ENCODE data around the gene LILRA5. TPM values are rescaled to one million over a fixed set of nuclear protein-coding genes. Genes with fewer than 3 reads are reported as not detected.
"Not testable (repeated sequence)": the region's sequence is repeated elsewhere in the genome, so short reads cannot be mapped to it uniquely, and the experiment has no call there.

The LILRA5 gene
- total and polyA plus RNA-seq, 2 of the 4 experiments (the other 2 are of a cell fraction) = not detected

- H3K9me1 ChIP-seq (ENCODE audit: insufficient read depth, low read length) = no peaks in the 10 kb centered on the region
- dilution Hi-C loops (cut with HindIII; ENCODE audit: low sequenced_read_pairs, unreplicated experiment) (no loop called here), in situ Hi-C loops (cut with MboI; ENCODE audit: low sequenced_read_pairs) (no loop called here), intact Hi-C loops (cut with micrococcal nuclease) (no loop called here)
- H3K9me3 ChIP-seq (ENCODE audit: control insufficient read depth, insufficient read depth, low read length) = no peaks in the 10 kb centered on the region
- no peak overlapping the region for H4K5ac ChIP-seq (ENCODE audit: low read depth, low read length)
- no peak overlapping the region for H3K14ac ChIP-seq (replicated peaks; ENCODE audit: low read depth, low read length)
- H4K8ac ChIP-seq (ENCODE audit: low read depth in 2 of 2, low read length in 2 of 2) = no peak overlapping the region
- H3K27me3 ChIP-seq (ENCODE audit: control insufficient read depth, insufficient read depth, low read length) = no peaks in the 10 kb centered on the region; the same call in 1 of the 2 replicates
- no peak overlapping the region for H3K18ac ChIP-seq (ENCODE audit: low read depth, low read length)
- H3K23ac ChIP-seq (ENCODE audit: low read depth, low read length) = no peak overlapping the region
- no peaks in the 10 kb centered on the region for H3K36me3 ChIP-seq (ENCODE audit: control insufficient read depth, insufficient read depth, low read length)
- ChIA-PET CTCF (no interaction called here), POLR2A (ENCODE audit: unreplicated experiment) (no interaction called here)
- no peak for DNase-seq
- no peak overlapping the region for H3K4me3 ChIP-seq (ENCODE audit: insufficient read depth, low read depth, low read length)
- H2BK5ac ChIP-seq (ENCODE audit: low read depth, low read length, poor library complexity, severe bottlenecking) = no peak overlapping the region
- H3K27ac ChIP-seq (ENCODE audit: insufficient read depth, low read length) = no peak overlapping the region
- H4K20me1 ChIP-seq (ENCODE audit: insufficient read depth, low read length) = no peaks in the 10 kb centered on the region
- no TSS peak for BruUV-seq (replicated peaks)
- H3K4me2 ChIP-seq (ENCODE audit: low read depth, low read length) = no peak overlapping the region
- H3K56ac ChIP-seq (ENCODE audit: extremely low read depth, insufficient read depth, low read length) = no peak overlapping the region
- no peak overlapping the region for H2BK15ac ChIP-seq (ENCODE audit: low read depth, low read length)
- no CpG with 5 or more reads among the region's 3 CpGs for WGBS, 2 experiments (ENCODE audit: extremely low coverage in 2 of 2, insufficient read length in 1 of 2)
- H3K4ac ChIP-seq (ENCODE audit: low read depth, low read length) = no peak overlapping the region
- no peak overlapping the region for H2AK9ac ChIP-seq (replicated peaks; ENCODE audit: low read depth, low read length, poor library complexity)
- H4K91ac ChIP-seq (ENCODE audit: insufficient read depth, low read depth, low read length) = no peak overlapping the region
- H3K9ac ChIP-seq (ENCODE audit: low read depth, low read length) = no peak overlapping the region
- H2AK5ac ChIP-seq (ENCODE audit: low read depth, low read length) = no peak overlapping the region
- ATAC-seq (ENCODE audit: low read depth) = no peak
- H2BK20ac ChIP-seq (ENCODE audit: low read depth, low read length) = no peak overlapping the region
- no peaks in the 10 kb centered on the region for H3K79me1 ChIP-seq (ENCODE audit: low read depth in 1 of 2, low read length in 2 of 2)
- H3K4me1 ChIP-seq (ENCODE audit: control insufficient read depth, insufficient read depth, low read length) = no peaks in the 10 kb centered on the region
- TF ChIP-seq MAFK (IDR thresholded peaks at IDR 0.05; ENCODE audit: low read depth, low read length) (no peak), FOS (IDR thresholded peaks at IDR 0.05; ENCODE audit: low read depth, low read length) (no peak), NFE2L2 (IDR thresholded peaks at IDR 0.05; ENCODE audit: low read depth, low read length) (no peak), MXI1 (IDR thresholded peaks at IDR 0.05; ENCODE audit: borderline replicate concordance, low read depth, low read length) (no peak), CEBPB (IDR thresholded peaks at IDR 0.05; ENCODE audit: low read depth, low read length) (no peak), RAD21 (IDR thresholded peaks at IDR 0.05; ENCODE audit: low read length) (no peak)
- H2BK120ac ChIP-seq (ENCODE audit: low read depth, low read length) = no peak overlapping the region
- no peak overlapping the region for H2AFZ ChIP-seq (replicated peaks; ENCODE audit: low read length, poor library complexity)
Observed at GRCh38 chr19:54273821-54274220, 39.1 kb downstream of the LILRA5 start.

- H3K14ac ChIP-seq (replicated peaks; ENCODE audit: low read depth, low read length); in situ Hi-C loops (cut with MboI; ENCODE audit: low sequenced_read_pairs); H3K4me2 ChIP-seq (ENCODE audit: low read depth, low read length); dilution Hi-C loops (cut with HindIII; ENCODE audit: low sequenced_read_pairs, unreplicated experiment); H2BK120ac ChIP-seq (ENCODE audit: low read depth, low read length); CTCF ChIA-PET; H2BK15ac ChIP-seq (ENCODE audit: low read depth, low read length); H3K4me1 ChIP-seq (ENCODE audit: control insufficient read depth, insufficient read depth, low read length); POLR2A ChIA-PET (ENCODE audit: unreplicated experiment); H3K9me1 ChIP-seq (ENCODE audit: insufficient read depth, low read length); H2AK5ac ChIP-seq (ENCODE audit: low read depth, low read length); H4K5ac ChIP-seq (ENCODE audit: low read depth, low read length); H3K27ac ChIP-seq (ENCODE audit: insufficient read depth, low read length); intact Hi-C loops (cut with micrococcal nuclease); H2BK20ac ChIP-seq (ENCODE audit: low read depth, low read length); H3K18ac ChIP-seq (ENCODE audit: low read depth, low read length); H2AK9ac ChIP-seq (replicated peaks; ENCODE audit: low read depth, low read length, poor library complexity); ATAC-seq (ENCODE audit: low read depth); H4K8ac ChIP-seq (ENCODE audit: low read depth in 2 of 2, low read length in 2 of 2); H4K91ac ChIP-seq (ENCODE audit: insufficient read depth, low read depth, low read length); H2BK5ac ChIP-seq (ENCODE audit: low read depth, low read length, poor library complexity, severe bottlenecking); H3K36me3 ChIP-seq (ENCODE audit: control insufficient read depth, insufficient read depth, low read length); H3K56ac ChIP-seq (ENCODE audit: extremely low read depth, insufficient read depth, low read length); H3K23ac ChIP-seq (ENCODE audit: low read depth, low read length); H3K79me1 ChIP-seq (ENCODE audit: low read depth in 1 of 2, low read length in 2 of 2); DNase-seq; H3K4ac ChIP-seq (ENCODE audit: low read depth, low read length); BruUV-seq (replicated peaks); H2AFZ ChIP-seq (replicated peaks; ENCODE audit: low read length, poor library complexity); H3K9ac ChIP-seq (ENCODE audit: low read depth, low read length); H3K9me3 ChIP-seq (ENCODE audit: control insufficient read depth, insufficient read depth, low read length); H3K27me3 ChIP-seq (ENCODE audit: control insufficient read depth, insufficient read depth, low read length); H3K4me3 ChIP-seq (ENCODE audit: insufficient read depth, low read depth, low read length); H4K20me1 ChIP-seq (ENCODE audit: insufficient read depth, low read length): not testable (repeated sequence)
- WGBS, 2 experiments (ENCODE audit: extremely low coverage in 2 of 2, insufficient read length in 1 of 2) = 90% methylated on average over 2 of the region's 5 CpGs; no CpG with 5 or more reads in 1 of the 2 experiments
Observed at GRCh38 chr19:54272181-54272580, 40.8 kb downstream of the LILRA5 start.

Measured in IMR-90 (cell line).